ENCODE results near the gene CD79A.

DNA sequence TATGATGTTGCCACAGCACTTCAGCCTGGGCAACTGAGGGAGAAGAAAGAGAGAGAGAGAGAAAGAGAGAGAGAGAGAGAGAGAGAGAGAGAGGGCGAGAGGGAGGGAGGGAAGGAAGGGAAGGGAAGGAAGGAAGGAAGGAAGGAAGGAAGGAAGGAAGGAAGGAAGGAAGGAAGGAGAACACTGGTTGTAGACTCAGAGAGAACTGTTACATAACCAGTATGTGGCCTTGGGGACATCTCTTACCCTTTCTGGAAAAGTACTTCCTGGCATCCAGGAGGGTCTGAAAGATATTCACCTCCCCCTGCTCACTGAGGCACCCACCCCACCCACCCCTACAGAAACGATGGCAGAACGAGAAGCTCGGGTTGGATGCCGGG, 3.2 kb downstream of the CD79A start:
- TF ChIP-seq, protein P1, sequence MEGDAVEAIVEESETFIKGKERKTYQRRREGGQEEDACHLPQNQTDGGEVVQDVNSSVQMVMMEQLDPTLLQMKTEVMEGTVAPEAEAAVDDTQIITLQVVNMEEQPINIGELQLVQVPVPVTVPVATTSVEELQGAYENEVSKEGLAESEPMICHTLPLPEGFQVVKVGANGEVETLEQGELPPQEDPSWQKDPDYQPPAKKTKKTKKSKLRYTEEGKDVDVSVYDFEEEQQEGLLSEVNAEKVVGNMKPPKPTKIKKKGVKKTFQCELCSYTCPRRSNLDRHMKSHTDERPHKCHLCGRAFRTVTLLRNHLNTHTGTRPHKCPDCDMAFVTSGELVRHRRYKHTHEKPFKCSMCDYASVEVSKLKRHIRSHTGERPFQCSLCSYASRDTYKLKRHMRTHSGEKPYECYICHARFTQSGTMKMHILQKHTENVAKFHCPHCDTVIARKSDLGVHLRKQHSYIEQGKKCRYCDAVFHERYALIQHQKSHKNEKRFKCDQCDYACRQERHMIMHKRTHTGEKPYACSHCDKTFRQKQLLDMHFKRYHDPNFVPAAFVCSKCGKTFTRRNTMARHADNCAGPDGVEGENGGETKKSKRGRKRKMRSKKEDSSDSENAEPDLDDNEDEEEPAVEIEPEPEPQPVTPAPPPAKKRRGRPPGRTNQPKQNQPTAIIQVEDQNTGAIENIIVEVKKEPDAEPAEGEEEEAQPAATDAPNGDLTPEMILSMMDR (IDR thresholded peaks at IDR 0.05) = no peak
- TF ChIP-seq POLR2A (IDR thresholded peaks at IDR 0.05) = no peak
- no peak for TF ChIP-seq POLR2AphosphoS5 (IDR thresholded peaks at IDR 0.05)
- no peak for TF ChIP-seq EP300 (IDR thresholded peaks at IDR 0.05)

Data from sigmoid colon (tissue), 4 donors.